Measurements from ENCODE around the gene AQP12A. TPM values are rescaled to one million over a fixed set of nuclear protein-coding genes. Genes with fewer than 3 reads are reported as not detected.

Gene AQP12A
- total RNA-seq, 1 donor from 2014 or later: not detected

DNA sequence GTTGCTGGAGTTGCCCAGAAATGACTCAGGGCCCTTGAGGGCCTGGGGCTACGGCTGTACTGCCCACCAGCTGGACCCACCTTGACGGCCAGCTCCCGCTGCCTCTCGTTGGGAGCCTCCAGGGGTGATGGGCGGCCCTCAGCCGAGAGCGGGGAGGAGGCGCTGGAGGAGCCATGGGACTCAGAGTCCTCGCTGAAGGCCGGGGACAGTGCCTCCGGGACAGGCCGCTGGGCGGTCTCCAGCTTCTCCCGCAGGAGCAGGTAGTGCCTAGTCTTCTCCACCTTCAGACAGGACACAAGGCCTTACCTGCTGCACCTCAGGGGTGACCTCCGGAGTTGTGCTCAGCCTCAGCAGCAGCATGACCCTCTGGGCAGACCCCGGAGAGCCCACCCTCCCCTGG is 30.7 kb downstream of the AQP12A start:
- DNase-seq (ENCODE audit: low read depth, low spot score): no peak

DNA sequence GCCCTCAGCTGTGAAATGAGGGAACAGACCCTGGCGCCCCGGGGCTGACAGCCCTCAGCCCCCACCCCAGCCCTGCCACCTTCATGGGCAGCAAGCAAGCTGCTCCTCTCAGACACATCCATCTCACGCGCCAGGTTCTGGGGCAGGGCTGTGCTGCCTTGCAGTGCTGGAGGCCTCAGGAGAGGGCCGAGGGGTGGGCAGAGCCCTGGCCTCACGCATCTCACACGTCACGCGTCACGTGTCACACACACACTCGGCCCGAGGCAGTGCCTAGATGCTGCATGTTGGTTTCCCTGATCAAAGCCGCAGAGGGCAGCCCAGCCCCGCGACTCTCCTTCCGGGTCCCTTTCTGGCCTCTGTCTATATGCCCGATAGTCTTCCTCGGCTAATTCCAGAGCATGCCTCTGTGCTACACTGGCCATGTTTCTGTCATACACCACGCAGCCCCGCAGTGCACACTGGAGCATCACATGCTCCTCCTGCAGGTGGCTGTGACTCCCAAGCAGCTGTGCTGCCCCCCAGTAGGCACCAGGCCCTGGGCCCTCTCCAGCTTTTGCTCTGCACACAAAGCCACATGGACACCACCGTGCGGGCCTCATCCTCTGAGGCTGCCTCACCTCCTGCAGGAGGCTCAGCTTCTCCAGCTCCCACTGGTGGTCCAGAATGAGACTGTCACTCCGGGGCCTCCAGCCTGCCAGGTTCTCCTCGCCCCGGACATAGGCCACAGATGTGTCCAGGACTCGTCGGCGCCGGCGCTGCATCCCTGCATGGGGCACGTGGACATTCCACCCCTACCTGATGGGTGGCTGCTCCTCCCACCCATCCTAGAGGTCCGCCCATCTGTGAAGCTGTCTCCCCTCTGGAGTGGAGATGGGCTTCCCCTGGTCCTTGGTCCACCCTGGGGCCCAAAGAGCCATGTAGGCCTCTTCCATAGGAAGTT is 31.4 kb downstream of the AQP12A start:
- DNase-seq (ENCODE audit: low read depth, low spot score): no peak

DNA sequence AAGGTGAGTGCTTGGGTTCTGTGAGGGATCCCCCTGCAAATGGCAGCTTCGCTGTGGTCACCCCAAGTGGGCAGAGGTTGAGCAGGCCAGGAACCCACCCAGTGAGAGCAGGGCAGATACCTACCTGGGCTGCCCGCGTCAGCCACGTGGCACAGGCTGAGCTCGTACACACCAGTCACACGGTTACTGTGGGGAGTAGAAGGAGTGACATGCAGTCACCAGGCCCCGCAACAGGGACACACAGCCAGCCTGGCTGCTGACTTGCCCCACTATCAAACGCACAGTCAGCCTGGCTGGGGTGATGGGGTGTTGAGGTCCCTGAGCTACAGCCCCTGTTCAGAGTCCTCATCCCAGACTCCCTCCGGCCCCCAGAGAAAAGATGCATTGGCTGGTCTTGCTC is 32.2 kb downstream of the AQP12A start:
- no peak for DNase-seq (ENCODE audit: low read depth, low spot score)

DNA sequence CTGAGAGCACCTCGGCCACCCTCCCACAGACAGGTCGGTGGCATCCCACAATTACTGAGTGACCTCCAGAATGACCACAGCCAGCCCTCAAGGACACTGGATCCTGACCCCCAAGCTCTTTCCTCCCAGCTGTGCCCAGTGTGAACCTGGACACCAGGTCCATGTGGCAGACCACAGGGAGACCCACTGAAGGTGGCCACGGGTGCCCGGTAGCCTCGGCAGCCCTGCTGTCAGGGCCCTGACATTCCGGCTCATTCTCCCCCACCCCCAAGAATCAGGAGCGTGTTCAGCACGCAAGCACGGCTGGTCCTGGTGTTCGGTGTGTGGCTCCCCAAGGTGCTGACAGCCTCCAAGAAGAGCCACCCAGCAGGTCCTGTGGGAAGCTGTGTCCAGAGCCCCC is 32.8 kb downstream of the AQP12A start:
- DNase-seq (ENCODE audit: low read depth, low spot score): no peak

DNA sequence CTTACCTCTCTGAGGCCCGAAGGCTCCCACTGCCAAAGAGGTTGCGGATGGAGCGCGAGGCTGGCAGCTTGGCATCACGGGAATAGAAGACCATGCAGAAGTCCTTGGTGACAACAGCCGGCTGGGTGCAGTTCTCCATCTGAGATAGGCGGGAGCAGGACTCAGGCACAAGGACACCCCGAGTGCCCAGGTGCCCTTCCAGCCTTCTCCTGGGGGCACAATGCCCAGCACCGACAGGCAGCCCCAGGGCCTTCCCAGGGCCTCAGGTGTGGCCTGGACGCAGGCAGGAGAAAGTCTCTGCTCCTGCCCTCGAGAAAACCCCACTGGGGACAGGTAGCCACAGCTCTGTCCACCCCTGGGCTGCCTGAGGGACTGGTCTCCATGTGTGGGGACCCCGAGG is 33.6 kb downstream of the AQP12A start:
- no peak for DNase-seq (ENCODE audit: low read depth, low spot score)

DNA sequence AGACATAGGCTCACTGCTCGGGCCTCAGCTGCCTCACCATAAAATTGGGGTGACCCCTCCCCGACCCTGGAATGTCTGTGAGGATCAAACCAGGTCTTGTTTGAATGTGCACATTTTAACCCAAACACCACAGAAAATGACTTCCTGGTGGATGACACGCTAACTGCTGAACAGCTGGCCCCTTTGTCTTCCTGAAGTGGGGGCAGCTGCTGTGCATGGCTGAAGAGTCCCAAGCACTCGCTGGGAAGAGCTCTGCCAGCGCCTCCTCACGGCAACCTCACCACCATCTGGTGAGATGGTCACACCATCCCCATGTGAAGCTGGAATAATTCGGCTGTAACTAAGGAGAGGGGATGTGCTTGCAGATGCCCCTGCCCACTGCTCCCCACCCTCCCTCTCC is 34.0 kb downstream of the AQP12A start:
- no peak for DNase-seq (ENCODE audit: low read depth, low spot score)

DNA sequence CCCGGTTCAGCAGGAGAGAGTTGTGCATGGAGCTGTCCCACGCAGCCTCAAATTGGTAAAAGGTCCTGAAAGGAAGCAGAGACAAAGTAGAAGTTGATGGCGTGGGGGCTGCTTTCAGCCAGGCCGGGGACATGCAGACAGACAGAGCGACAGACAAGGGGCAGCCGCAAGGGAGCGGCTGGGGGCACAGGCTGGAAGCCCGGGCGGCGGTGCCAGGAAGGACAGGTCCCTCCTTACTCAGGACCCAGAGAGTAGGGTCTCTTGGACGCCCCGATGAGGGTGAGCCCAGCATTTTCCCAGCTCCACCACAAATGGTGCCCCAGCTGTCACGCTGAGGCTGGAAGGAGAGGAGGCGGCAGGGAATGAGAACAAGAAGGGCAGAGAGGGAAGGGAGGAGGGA is 35.2 kb downstream of the AQP12A start:
- DNase-seq (ENCODE audit: low read depth, low spot score): no peak

DNA sequence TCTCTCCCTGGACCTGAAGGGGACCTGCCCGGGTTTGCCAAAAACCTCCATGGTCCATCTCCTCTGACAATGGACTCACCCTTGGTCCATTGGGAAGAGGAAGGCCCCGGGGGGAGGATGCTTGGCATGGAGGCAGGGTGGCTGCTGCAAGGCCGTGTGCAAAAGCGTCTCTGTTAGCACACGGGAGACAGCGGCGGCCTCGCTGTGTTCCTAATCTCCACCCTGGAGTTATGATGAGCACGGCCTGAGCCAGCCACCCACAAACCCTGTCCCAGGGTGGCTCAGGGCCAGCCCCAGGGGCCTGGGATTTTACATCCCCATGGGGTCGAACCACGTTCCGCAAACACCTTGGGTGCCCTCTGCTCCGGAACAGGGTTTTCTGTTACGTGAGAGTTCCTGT is 35.8 kb downstream of the AQP12A start:
- DNase-seq (ENCODE audit: low read depth, low spot score): no peak

DNA sequence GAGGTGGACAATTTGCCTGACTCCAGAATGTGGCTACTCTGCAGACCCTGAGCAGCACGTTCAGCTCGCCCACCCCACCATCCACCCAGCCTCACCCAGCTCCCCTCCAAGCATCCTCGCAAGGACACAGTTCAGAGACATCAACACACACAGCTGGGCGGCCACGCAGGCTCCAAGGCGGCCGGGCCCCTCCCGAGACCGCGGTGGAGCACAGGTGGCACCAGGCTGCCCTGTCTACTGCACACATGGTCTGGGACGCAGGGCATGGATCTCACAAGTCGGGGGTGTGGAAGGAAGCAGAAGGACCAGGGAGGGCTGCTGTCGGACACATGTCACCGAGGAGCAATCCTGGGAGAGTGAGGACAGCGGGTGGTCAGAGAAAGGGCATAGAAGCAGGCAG is 36.2 kb downstream of the AQP12A start:
- DNase-seq (ENCODE audit: low read depth, low spot score): no peak

DNA sequence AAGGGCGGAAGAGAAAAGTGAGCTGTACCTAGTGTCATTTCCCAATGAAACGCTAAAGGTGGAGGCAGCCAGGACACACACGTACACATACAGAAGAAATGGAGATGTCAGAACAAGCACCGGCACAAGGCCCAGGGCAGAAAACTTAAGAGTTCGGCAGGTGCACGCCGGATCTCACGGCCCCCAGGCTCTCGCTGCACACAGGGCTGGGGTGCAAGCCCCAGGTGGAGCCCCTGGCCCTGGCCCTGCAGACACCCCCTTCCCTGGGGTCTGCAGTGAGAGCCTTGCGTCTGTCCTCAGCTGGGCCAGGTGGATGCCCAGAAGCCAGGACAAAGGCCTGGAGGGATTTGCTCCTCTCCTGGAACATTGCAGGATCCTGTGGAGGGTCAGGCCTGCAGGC is 36.7 kb downstream of the AQP12A start:
- DNase-seq (ENCODE audit: low read depth, low spot score): no peak

DNA sequence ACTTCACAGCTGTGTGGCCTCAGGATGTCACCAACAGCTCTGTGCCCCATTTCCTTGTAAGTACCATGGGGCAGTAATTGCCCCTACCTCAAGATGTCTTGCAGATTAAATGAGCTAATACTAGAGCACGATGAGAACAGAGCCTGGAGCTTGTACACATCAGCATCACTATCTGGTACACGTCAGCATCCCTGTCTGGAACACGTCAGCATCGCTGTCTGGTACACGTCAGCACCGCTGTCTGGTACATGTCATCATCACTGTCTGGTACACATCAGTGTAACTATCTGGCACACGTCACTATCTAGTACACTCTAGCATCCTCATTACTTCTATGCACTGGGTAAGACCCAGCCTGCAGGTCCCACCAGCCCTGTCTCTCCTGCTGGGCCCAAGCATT is 37.2 kb downstream of the AQP12A start:
- DNase-seq (ENCODE audit: low read depth, low spot score): no peak

DNA sequence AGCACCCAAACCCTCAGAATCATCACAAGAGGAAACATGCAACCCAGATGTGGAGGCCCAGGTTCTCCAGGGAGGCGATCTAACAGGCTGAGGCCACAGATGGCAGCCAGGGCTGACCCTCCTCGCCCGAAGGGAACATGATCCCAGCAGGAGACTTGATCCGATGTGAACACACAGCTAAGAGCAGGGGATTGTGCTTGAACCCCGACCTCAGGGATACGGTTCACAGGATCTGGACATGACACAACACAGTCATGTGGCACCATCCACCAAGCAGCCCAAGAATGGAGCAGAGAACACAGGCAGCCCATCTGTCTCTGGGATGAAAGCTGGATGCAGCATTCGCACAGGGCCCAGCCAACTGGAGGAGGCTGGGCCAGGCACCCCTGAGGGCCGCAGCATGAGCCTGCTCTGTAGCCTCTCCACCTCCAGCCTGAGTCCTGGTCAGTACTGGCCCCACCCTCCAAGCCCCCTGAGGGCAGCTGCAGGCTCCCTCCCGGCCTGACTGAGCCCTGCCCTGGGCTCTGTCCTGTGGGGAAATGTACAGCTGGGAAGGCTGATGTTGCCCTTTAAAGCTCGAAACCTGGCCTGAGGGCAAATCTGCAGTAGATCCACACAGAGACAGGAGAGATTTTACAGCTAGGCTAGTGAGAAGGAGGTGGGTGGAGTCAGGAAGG is 39.0 kb downstream of the AQP12A start:
- DNase-seq (ENCODE audit: low read depth, low spot score): no peak

DNA sequence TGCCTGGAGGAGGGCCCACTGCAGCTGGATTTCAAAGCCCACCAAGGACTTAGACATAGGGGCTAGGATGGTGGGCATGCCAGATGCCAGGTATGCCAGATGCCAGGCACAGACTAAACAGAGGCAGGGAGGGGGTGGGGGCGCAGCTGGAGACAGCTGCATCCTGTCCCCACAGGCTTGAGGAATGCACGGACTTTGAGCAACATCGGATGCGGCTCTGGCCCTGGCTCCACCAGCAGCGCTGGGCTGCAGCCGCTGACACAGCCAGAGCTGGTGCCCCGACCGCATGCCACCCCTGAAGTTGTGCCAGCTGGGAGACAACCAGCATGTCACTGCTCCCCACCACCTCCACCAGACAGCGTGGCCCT is 39.5 kb downstream of the AQP12A start:
- no peak for DNase-seq (ENCODE audit: low read depth, low spot score)

DNA sequence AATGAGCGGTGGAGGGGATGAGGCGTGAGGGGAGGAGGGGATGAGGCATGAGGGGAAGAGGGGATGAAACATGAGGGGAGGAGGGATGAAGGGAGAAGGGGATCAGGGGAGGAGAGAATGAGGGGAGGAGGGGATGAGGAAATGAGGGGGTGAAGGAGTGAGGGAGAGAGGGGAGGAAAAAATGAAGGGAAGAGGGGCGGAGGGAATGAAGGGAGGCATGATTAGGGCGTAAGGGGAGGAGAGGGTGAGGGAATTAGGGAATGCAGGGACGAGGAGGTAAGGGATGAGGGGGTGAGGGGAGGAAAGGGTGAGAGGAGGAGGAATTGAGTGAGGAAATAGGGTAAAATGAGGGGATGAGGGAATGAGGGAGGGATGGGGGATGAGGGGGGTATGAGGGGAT is 40.5 kb downstream of the AQP12A start:
- DNase-seq (ENCODE audit: low read depth, low spot score): no peak

DNA sequence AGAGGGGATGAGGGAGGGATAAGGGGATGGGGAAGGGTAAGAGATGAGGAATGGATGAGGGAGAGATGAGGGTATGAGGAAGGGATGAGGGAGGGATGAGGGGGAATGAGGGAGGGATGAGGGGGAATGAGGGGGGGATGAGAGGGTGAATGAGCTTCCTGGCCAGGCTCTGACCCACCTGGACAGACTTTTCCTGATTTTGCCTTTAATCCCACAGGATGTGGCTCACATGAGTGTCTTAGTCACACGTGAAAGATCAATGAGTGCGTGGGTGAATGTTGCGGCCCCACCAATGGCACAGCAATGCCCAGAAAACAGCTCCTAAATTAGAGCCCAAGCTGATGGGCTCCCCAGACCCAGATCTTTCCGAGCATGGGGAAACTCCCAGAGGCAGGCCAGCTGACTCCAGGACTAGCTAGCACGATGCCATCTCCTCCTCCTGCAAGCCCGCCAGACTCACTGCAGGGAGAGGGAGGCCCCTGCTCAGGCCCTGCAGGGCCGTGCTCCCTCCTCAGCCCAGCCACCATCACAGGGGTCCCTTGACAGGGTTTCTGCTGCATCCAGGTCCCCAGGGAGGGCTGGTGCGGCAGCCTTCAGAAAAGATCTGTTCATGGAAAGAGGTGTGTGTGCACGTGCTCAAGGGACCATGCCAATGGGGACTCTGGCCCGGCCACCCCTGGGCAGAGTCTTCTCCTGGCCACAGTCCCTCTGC is 41.4 kb downstream of the AQP12A start:
- no peak for DNase-seq (ENCODE audit: low read depth, low spot score)

DNA sequence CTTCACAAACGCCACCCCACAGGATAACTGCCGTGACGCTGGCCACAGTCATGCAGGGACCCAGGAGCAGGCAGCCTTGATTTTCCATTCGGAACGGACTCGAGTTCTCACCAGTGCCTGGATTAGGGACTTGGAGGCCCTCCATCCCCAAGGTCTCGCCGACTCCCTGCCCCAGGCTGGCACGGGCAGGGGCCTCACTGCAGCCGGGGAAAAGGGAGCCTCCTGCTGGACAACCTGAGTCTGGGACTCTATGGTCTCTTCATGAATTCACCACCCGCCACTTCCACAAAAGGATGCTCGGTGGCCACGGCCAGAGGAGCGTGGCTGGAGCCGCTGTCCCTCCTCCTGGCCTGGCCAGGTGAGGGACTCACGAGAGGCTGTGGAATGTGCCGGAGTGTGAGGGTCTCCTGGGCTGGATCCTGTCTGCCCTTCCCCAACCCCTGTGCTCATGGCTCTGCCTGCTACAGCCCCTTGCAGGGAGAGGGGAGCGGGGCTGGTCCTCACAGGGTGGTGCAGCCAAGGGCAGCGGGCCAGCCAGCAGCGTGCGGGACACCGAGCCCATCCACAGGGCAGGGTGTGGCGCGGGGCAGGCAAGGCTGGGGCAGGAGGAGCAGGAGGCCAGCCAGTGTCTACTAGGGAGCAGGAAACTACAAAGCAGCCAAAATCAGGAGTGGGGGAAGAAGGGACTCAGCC is 42.3 kb downstream of the AQP12A start:
- no peak for DNase-seq (ENCODE audit: low read depth, low spot score)

DNA sequence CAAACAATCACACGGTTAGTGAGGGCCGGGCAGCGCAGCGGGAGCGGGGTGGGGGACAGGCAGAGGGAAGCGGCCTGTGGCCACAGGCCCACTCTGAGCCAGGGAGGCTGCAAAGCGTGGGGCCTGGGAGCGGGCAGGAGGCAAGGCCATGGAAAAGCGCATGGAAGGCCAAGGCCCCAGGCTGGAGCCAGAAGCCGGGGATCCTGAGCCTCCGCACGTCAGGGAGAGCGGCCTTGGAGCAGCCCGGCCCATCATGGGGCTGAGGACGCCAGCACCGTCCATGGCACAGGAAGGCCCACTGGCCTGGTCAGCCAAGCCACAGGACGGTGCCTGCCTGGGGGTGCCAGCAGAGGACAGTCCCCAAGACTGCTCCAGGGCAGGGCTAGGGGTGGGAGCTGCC is 43.1 kb downstream of the AQP12A start:
- DNase-seq (ENCODE audit: low read depth, low spot score): no peak

DNA sequence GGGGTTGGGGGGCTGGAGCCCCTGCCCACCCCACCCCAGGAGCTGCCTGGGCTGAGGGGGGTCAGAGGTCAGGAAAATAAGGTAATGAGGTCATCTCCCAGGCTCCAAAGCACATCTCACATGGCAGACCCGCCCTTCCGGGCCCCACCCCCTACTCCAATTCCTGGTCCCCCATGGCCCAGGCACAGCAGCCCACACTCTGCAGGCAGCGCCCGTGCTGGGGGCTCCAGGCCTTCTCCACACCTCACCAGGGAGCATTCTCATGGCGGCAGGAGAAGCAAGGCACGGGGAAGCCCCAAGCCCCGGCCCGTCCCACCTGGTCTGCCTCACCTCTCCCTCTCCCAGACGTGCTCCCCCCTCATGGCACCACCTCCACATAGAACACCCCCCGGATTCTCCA is 43.8 kb downstream of the AQP12A start:
- DNase-seq (ENCODE audit: low read depth, low spot score): no peak

DNA sequence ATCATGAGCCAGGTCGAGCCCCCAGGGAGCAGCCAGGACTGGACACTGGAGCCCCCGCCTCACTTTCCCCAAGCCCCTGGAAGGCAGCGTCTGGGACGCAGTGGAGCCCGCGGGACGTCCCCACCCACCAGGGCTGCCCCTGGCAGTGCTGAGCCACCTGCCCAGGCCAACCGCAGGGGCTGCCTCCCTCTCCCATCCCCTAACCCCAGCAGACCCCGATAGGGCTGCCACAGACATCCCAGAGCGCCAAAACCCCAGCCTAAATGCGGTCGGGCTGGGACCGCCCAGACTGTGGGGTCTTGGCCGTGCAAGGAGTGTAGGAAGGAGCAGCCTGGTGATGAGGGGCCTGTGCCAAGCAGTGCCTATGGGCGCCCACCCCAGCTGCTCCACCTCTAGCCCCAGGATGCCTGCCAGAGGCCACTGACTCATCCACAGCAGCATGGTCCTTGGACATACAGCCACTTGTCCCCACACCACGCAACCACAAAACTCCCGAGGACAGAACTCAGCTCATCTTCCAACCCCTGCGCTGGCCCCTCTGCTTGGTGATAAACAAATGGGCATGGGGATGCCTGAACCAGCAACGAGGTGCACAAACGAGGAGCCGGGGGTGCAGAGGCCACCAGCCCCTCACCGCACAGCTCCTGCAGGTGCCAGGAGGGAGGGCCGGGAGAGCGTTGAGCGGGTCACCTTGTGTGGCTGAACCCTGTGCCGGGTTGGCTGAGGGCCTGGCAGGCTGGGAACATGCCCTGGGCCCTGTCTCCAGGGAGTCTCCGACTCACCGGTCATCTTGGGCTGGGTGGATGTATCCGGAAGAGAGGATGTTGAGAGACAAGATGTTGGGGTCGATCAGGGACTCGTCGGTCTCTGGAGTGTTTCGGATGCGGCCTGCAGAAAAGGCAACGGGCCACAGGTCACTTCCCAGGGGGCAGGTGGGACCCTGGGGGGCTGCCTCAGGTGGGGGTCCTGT is 44.9 kb downstream of the AQP12A start:
- DNase-seq (ENCODE audit: low read depth, low spot score): no peak

DNA sequence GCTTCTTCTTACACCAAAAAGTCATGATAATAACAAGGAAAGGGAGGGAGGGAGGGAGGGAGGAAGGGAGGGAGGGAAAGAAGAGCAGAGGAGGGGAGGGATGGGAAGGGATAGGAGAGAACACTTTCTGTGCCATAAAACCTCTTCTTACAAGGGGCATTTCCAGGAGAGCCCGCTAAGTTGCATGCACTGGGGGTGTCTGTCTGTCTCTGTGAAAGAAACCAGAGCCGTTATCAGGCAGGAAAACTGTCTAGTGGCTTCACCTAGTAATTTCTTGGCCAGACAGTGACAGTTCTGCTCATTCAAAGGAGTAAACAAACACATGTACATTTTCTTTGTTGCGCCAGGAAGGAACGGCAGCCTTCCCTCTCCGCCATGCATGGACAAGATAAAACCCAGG is 45.8 kb downstream of the AQP12A start:
- DNase-seq (ENCODE audit: low read depth, low spot score): no peak

DNA sequence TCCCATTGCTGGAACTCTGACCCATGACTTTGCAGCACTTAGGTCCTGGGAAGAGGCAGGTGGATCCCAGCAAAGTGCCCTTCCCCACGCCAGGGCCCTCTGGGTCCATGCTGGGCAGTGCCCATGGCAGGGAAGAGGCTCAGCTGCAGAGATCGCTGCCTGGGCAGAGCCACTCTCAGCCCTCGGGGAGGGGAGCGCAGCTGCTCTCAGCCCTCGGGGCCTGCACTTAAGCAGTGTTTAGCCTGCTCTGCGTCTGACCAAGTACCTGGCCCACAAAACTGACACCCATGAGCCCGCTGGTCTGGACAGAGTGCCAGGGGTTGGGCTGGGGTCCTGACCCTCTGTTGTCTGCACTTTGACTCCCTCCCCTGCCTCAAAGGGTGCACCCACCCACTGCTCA is 46.3 kb downstream of the AQP12A start:
- DNase-seq (ENCODE audit: low read depth, low spot score): no peak
